ENCODE measurements around the gene DIP2C.
"Not testable (repeated sequence)": the region's sequence is repeated elsewhere in the genome, so short reads cannot be mapped to it uniquely, and the experiment has no call there.

The DIP2C gene

GRCh38 chr10:397321-398068, 292.0 kb downstream of the DIP2C start:
- no peak for DNase-seq

- DNase-seq, result no peak
Measured at GRCh38 chr10:396535-397220, 292.8 kb downstream of the DIP2C start.

- DNase-seq, result no peak
Measured at GRCh38 chr10:396107-396506, 293.4 kb downstream of the DIP2C start.

- DNase-seq, result no peak
Measured at GRCh38 chr10:395665-396064, 293.8 kb downstream of the DIP2C start.

- not testable (repeated sequence) for DNase-seq
Measured at GRCh38 chr10:394439-395101, 294.9 kb downstream of the DIP2C start.

- no peak for DNase-seq
Measured at GRCh38 chr10:393787-394438, 295.6 kb downstream of the DIP2C start.

- no peak for DNase-seq
Measured at GRCh38 chr10:393106-393745, 296.2 kb downstream of the DIP2C start.

- DNase-seq, result no peak
Measured at GRCh38 chr10:392705-393037, 296.8 kb downstream of the DIP2C start.

GRCh38 chr10:391847-392704, 297.4 kb downstream of the DIP2C start:
- no peak for DNase-seq

- DNase-seq, result no peak
Measured at GRCh38 chr10:391305-391704, 298.2 kb downstream of the DIP2C start.

GRCh38 chr10:390449-391100, 298.9 kb downstream of the DIP2C start:
- DNase-seq, result no peak

- no peak for DNase-seq
Measured at GRCh38 chr10:389836-390448, 299.5 kb downstream of the DIP2C start.

GRCh38 chr10:389261-389790, 300.1 kb downstream of the DIP2C start:
- no peak for DNase-seq

GRCh38 chr10:388661-389045, 300.8 kb downstream of the DIP2C start:
- DNase-seq, result no peak

- no peak for DNase-seq
Measured at GRCh38 chr10:387909-388660, 301.4 kb downstream of the DIP2C start.

- DNase-seq, result no peak
Measured at GRCh38 chr10:387593-387891, 301.9 kb downstream of the DIP2C start.

- no peak for DNase-seq
Measured at GRCh38 chr10:386771-387592, 302.5 kb downstream of the DIP2C start.

- DNase-seq, result no peak
Measured at GRCh38 chr10:385571-386300, 303.7 kb downstream of the DIP2C start.
